Gastroesophageal sphincter (tissue), 4 donors: ENCODE results near the gene TBC1D4. TPM values are rescaled to one million over a fixed set of nuclear protein-coding genes. Genes with fewer than 3 reads are reported as not detected.

Experiments used
- ATAC-seq: fragments of 150-250 bp; one replicate; pipeline ENCODE4 v1.9.1; 2016; ENCODE audit warnings: mild to moderate bottlenecking, moderate library complexity
- H3K27ac ChIP-seq, 4 donors: fragments of 200-600 bp; sonication (generic) in 3 of 4; 1 replicate in 3 of 4; 2 replicates in 1 of 4; pipeline ENCODE4 v1.5.1; 2016 to 2019
- H3K27me3 ChIP-seq: fragments of 200-600 bp; sonication (generic); one replicate; pipeline ENCODE4 v1.5.1; 2019
- H3K36me3 ChIP-seq, 2 donors: fragments of 200-600 bp; sonication (generic); one replicate each; pipeline ENCODE4 v1.5.1; 2019; ENCODE audit warnings: control low read depth in 1 of 2
- H3K4me1 ChIP-seq, 3 donors: fragments of 200-600 bp; sonication (generic); 1 replicate in 2 of 3; 2 replicates in 1 of 3; pipeline ENCODE4 v1.5.1; 2016 to 2019; ENCODE audit warnings: control low read depth in 2 of 3
- H3K4me3 ChIP-seq, 2 donors: fragments of 200-600 bp; sonication (generic); one replicate each; pipeline ENCODE4 v1.5.1; 2019; ENCODE audit warnings: mild to moderate bottlenecking in 1 of 2, moderate library complexity in 1 of 2
- H3K9me3 ChIP-seq, 3 donors: fragments of 200-600 bp; sonication (generic); one replicate each; pipeline ENCODE4 v1.5.1; 2017 to 2019; ENCODE audit warnings: control low read depth in 2 of 3
- EP300 ChIP-seq: sonication (generic); formaldehyde crosslinking; IDR thresholded peaks from one replicate; pipeline ENCODE4 v1.6.1; 2017; ENCODE audit warnings: antibody characterized with exemption, mild to moderate bottlenecking
- POLR2A ChIP-seq, 2 donors: fragments of 450-650 bp; IDR thresholded peaks; one replicate each; pipeline ENCODE4 v1.6.1; 2017; ENCODE audit warnings: antibody characterized with exemption in 2 of 2, mild to moderate bottlenecking in 2 of 2, moderate library complexity in 1 of 2
- POLR2AphosphoS5 ChIP-seq: sonication (generic); formaldehyde crosslinking; IDR thresholded peaks from one replicate; pipeline ENCODE4 v1.6.1; 2017; ENCODE audit warnings: antibody characterized with exemption
- WGBS, 2 donors: methylation state at CpG; one replicate each; pipeline ENCODE4 v1.1.5; 2018; ENCODE audit warnings: low coverage in 1 of 2; 5-methylcytosine and 5-hydroxymethylcytosine counted together
- total RNA-seq, 4 donors: library from RNA; depleted of rRNA; stranded (reverse); fragments of >200 nt; gene quantifications; one replicate each; pipeline ENCODE4 v1.1.0, GENCODE V29; 2016
- TF ChIP-seq, protein P1 (sequence below), 4 experiments: fragments of 200-600 bp in 2 of 4; fragments of 450-650 bp in 2 of 4; sonication (generic) in 1 of 4; IDR thresholded peaks; one replicate each; pipeline ENCODE4 v1.5.1; 2017 to 2019; ENCODE audit warnings: antibody characterized with exemption in 4 of 4, mild to moderate bottlenecking in 2 of 4, moderate library complexity in 2 of 4

TBC1D4 gene
- total RNA-seq, 4 donors from 2014 or later = 12.8 to 28.0 (median 22.4) TPM

DNA sequence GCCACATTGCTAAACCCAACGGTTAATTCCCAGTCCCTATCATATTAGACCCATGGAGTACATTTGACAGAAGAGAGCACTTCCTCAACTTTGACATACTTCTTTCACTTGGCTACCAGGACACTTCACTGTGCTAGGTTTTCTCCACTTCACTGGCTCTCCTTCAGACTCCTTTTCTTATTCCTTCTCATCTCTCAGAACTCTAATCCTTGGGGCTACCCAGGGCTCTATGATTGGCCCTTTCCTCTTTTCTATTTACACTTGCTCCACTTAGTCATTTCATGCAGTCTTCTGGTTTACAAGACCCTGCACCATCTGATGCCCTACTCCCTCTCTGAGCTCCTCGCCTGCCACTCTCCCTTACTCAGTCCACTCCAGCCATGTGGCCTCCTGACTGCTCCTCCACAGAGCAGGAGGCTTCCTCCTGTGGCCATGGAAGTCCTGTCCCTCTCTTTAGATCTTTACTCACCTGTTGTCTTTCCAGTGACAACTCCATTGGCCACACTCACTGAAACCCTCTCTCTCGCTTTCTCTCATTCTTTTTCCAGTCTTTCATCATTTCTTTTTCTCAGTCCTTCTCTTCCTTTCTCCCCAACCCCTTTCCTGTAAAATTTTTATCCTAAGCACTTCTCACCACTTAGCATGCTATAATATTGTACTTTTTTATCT is 90.4 kb downstream of the TBC1D4 start:
- Histone ChIP-seq H3K4me3 (no peak overlapping the region), H3K27ac (no peak overlapping the region), H3K27me3 (no peaks in the 10 kb centered on the region), H3K9me3 (no peaks in the 10 kb centered on the region), H3K36me3 (no peaks in the 10 kb centered on the region), H3K4me1 (peaks cover 0 to 10% (median 0%) of the 10 kb centered on the region in 3 donors)
- TF ChIP-seq EP300 (no peak), POLR2AphosphoS5 (no peak), POLR2A (IDR thresholded peaks at IDR 0.05) (no peak)
- TF ChIP-seq, protein P1, sequence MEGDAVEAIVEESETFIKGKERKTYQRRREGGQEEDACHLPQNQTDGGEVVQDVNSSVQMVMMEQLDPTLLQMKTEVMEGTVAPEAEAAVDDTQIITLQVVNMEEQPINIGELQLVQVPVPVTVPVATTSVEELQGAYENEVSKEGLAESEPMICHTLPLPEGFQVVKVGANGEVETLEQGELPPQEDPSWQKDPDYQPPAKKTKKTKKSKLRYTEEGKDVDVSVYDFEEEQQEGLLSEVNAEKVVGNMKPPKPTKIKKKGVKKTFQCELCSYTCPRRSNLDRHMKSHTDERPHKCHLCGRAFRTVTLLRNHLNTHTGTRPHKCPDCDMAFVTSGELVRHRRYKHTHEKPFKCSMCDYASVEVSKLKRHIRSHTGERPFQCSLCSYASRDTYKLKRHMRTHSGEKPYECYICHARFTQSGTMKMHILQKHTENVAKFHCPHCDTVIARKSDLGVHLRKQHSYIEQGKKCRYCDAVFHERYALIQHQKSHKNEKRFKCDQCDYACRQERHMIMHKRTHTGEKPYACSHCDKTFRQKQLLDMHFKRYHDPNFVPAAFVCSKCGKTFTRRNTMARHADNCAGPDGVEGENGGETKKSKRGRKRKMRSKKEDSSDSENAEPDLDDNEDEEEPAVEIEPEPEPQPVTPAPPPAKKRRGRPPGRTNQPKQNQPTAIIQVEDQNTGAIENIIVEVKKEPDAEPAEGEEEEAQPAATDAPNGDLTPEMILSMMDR (IDR thresholded peaks at IDR 0.05) = no peak
- ATAC-seq = no peak
- 92 to 96% methylated on average over 2 to 3 of the region's 3 CpGs for WGBS, 2 donors

DNA sequence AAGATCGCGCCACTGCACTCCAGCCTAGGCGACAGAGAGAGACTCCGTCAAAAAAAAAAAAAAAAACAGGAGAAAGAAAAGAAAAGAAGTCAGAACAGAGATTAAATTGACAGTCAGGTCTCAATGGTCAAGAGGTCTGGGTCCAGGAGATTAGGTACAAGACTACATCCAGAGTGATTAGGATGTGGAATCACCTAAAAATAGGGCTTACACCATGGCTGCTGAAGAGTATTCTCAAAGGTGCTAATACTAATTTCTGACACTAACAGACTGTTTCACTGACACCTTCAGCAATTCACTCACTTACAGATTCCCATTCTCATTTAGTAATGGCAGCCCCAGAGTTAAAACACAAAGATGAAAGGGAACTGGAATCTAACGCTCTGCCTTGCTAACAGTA is 91.7 kb downstream of the TBC1D4 start:
- ATAC-seq = no peak
- 94% methylated on average over 3 of the region's 5 CpGs; no CpG with 5 or more reads in 1 of the 2 donors for WGBS, 2 donors

DNA sequence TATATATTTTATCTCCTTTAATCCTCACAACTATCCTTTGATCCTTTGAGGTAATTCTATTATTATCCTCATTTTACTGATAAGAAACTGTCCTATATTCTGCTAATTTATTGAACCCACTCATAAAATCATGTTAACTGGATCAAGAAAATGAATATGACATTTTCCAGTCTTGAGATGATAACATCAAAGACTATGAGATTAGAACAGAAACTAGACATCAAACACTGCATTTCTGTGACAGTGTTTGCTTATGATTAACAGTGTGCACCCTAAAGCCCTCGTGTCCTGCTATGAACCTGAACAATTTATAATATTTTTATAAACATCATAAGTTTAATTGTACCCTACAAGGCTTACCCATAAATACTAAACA is 96.3 kb downstream of the TBC1D4 start:
- no peak for ATAC-seq
- TF ChIP-seq, protein P1 (IDR thresholded peaks at IDR 0.05) = no peak
- TF ChIP-seq POLR2A (IDR thresholded peaks at IDR 0.05) (no peak), POLR2AphosphoS5 (no peak), EP300 (no peak)
- Histone ChIP-seq H3K27me3 (no peaks in the 10 kb centered on the region), H3K36me3 (no peaks in the 10 kb centered on the region), H3K27ac (no peak overlapping the region), H3K9me3 (no peaks in the 10 kb centered on the region), H3K4me3 (no peak overlapping the region), H3K4me1 (no peaks in the 10 kb centered on the region)
- WGBS, 2 donors = 70% methylated on average over 1 of the region's 1 CpG

More for the DNA sequence above, 91.7 kb downstream of the TBC1D4 start:
- TF ChIP-seq POLR2A (IDR thresholded peaks at IDR 0.05) (no peak), POLR2AphosphoS5 (no peak), EP300 (no peak)
- TF ChIP-seq, protein P1 (IDR thresholded peaks at IDR 0.05) = no peak
- H3K27ac ChIP-seq = no peak overlapping the region
- no peaks in the 10 kb centered on the region for H3K36me3 ChIP-seq
- no peaks in the 10 kb centered on the region for H3K27me3 ChIP-seq
- H3K4me3 ChIP-seq = no peak overlapping the region
- peaks cover 0 to 10% (median 0%) of the 10 kb centered on the region in 3 donors for H3K4me1 ChIP-seq
- no peaks in the 10 kb centered on the region for H3K9me3 ChIP-seq

DNA sequence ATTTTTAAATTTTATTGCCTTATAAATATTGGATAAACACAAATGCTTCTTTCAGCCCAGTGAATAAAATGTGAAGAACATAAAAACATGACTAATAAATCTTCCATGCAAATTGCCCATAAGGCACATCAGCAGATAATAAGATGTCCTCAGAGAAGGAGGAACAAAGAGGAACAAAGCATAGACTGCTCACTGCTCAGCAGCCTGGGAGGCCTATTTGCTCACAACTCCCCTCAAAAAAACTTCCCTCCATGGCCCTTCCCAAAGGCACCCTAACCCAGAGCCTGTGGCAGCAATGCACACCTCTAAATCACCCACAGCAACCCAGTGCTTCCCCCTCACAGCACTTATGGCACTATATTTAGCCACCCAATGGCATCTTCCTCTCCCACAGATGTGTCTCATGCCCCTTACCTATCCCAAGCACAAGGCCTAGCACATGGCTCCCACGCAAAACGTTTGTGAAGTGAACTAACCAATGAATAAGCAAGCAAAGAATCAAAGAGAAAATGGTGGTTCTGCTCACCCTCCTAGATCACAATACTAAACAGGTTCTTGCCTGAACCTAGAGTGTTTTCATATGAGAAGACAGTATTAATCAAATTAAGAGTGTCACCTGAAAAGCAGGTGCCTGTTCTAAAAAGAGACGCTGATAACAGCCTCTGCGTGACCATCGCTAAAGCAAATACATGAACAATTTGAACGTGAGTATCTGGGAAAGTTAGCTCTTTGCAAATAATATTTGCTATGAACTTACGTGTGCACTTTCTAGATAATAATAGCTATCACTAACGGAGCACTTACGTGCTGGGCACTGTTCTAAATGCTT is 96.9 kb downstream of the TBC1D4 start:
- Histone ChIP-seq H3K9me3 (no peaks in the 10 kb centered on the region), H3K4me1 (no peaks in the 10 kb centered on the region), H3K36me3 (no peaks in the 10 kb centered on the region), H3K4me3 (no peak overlapping the region), H3K27ac (no peak overlapping the region), H3K27me3 (no peaks in the 10 kb centered on the region)
- ATAC-seq = no peak
- TF ChIP-seq POLR2A (IDR thresholded peaks at IDR 0.05) = no peak
- TF ChIP-seq POLR2AphosphoS5 = no peak
- TF ChIP-seq, protein P1 (IDR thresholded peaks at IDR 0.05) = no peak
- TF ChIP-seq EP300 = no peak
- WGBS, 2 donors = 85 to 92% methylated on average over 9 of the region's 9 CpGs
